Peyer's patch (tissue), 4 donors: ENCODE results near the gene CASKIN2.

ENCODE experiments used
- POLR2A ChIP-seq, 2 donors: fragments of 450-650 bp; IDR thresholded peaks; one replicate each; pipeline ENCODE4 v1.5.1; 2017; ENCODE audit warnings: antibody characterized with exemption in 2 of 2, mild to moderate bottlenecking in 2 of 2, moderate library complexity in 2 of 2
- TF ChIP-seq, protein P1 (sequence below), 6 experiments: fragments of 450-650 bp in 4 of 6; fragments of 200-600 bp in 2 of 6; sonication (generic) in 1 of 6; IDR thresholded peaks; one replicate each; pipeline ENCODE4 v1.5.1; 2017 to 2019; ENCODE audit warnings: antibody characterized with exemption in 6 of 6, mild to moderate bottlenecking in 3 of 6, moderate library complexity in 1 of 6

DNA sequence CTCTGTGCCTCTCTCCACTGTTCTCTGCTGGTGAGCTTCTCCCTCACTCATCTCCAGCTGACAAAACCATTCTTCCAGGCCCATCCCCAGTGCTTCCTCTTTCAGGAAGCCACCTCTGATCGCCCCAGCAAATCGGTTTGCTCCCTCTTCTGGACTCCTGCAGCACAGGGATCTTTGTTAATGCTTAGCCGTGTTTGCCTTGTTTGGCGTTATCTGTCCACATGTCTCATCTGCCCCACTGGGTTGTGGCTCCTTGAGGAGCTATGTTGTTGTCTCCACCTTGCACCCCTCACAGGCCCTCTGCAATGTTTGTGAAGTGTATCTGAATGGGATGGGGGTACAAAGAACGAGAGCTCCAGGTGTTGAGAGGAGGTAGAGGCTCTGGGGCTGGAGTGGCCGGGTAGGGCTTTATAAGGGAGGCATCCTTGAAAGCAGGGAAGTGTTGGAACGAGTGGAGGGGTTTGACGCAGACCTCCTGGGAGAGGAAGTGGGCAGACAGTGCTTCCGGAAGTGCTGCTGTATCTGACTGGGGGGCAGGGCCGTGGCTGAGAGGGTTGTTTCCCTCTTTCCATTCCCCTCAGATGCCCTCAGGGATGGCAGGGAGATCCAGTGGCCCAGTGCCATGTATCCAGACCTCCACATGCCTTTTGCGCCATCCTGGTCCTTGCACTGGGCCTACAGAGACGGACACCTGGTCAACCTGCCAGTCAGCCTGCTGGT lies 27.8 kb downstream of the CASKIN2 start:
- TF ChIP-seq, protein P1, sequence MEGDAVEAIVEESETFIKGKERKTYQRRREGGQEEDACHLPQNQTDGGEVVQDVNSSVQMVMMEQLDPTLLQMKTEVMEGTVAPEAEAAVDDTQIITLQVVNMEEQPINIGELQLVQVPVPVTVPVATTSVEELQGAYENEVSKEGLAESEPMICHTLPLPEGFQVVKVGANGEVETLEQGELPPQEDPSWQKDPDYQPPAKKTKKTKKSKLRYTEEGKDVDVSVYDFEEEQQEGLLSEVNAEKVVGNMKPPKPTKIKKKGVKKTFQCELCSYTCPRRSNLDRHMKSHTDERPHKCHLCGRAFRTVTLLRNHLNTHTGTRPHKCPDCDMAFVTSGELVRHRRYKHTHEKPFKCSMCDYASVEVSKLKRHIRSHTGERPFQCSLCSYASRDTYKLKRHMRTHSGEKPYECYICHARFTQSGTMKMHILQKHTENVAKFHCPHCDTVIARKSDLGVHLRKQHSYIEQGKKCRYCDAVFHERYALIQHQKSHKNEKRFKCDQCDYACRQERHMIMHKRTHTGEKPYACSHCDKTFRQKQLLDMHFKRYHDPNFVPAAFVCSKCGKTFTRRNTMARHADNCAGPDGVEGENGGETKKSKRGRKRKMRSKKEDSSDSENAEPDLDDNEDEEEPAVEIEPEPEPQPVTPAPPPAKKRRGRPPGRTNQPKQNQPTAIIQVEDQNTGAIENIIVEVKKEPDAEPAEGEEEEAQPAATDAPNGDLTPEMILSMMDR (IDR thresholded peaks at IDR 0.05) = no peak
- no peak for TF ChIP-seq POLR2A (IDR thresholded peaks at IDR 0.05)
